HFF-Myc (cell line): Measurements from ENCODE around the gene NARS2.

Experiments
- DNase-seq: peaks from one replicate; pipeline ENCODE4 v3.0.0-alpha.2; 2011; ENCODE audit warnings: low read depth; ENCODE audit errors: extremely low read depth
- H3K4me3 ChIP-seq: replicated peaks from 2 replicates; pipeline ENCODE4 v1.5.1; 2011; ENCODE audit warnings: low read depth, mild to moderate bottlenecking, control low read depth, low read length
- CTCF ChIP-seq: IDR thresholded peaks from 2 replicates; pipeline ENCODE4 v1.5.1; 2012; ENCODE audit warnings: mild to moderate bottlenecking, low read depth, low read length, control low read depth; ENCODE audit errors: missing control alignments

NARS2 gene

DNA sequence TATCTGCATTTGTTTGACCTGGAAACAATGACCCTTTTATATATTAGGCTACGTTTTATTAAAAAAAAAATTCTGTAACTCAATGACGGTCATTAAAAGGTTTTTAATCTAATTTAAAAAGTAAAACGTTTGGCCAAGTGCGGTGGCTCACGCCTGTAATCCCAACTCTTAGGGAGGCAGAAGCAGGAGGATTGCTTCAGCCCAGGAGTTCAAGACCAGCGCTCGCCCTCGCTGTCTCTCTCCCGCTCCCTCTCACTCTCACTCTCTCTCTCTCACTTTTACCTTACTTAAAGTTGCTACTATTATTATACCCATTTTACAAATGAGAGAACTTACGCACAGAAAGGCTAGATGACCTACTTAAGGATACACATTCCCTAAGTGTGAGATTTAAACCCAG lies 814 bp upstream of the NARS2 start:
- H3K4me3 ChIP-seq: peak overlapping the region; percentile 98
- no peak for TF ChIP-seq CTCF

GRCh38 chr11:78573681-78574080 lies 983 bp downstream of the NARS2 start:
- peak overlapping the region; percentile 98 for H3K4me3 ChIP-seq
- no peak for DNase-seq
- no peak for TF ChIP-seq CTCF

More for the DNA sequence above, 814 bp upstream of the NARS2 start:
- no peak for DNase-seq

GRCh38 chr11:78573271-78573670 lies 1.4 kb downstream of the NARS2 start:
- H3K4me3 ChIP-seq: peak overlapping the region; percentile 98
- DNase-seq: no peak
- no peak for TF ChIP-seq CTCF

GRCh38 chr11:78572394-78572793 lies 2.3 kb downstream of the NARS2 start:
- no peak for TF ChIP-seq CTCF
- no peak for DNase-seq
- H3K4me3 ChIP-seq: peak overlapping the region; percentile 98; the same call in 1 of the 2 replicates

DNA sequence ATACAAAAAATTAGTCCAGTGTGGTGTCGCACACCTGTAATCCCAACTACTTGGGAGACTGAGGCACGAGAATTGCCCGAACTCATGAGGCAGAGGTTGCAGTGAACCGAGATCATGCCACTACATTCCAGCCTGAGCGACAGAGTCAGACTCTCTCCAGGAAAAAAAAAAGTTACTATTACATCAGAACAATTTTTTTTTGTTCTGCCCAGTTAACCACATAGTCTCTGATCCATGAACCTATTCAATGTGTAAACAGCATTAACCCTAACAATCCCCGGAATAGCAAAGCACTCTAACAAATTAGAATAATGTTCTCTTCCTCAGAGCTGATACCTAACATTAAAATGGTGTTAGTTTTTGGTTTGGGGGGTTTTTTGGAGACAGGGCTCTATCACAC lies 4.6 kb downstream of the NARS2 start:
- no peak for DNase-seq
- no peak overlapping the region for H3K4me3 ChIP-seq
- no peak for TF ChIP-seq CTCF

DNA sequence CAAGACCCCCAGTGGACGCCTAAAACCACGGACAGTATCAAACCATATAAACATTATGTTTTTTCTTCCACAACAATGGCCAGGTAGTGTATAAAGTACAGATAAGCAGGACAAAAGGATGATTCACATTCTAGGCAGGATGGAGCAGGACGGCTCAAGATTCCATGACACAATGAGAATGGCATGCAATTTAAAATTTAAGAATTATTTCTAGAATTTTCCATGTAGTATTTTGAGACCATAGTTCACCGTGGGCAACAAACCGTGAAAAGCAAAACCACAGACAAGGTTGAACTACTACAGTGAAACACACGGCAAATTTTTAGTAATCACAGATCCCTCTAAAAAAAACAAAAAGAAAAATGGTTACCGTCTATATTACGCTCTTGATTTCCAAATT lies 7.5 kb downstream of the NARS2 start:
- no peak for DNase-seq
- no peak overlapping the region for H3K4me3 ChIP-seq
- no peak for TF ChIP-seq CTCF
